ENCODE measurements around the gene PSAT1.

- TF ChIP-seq CTCF (IDR thresholded peaks at IDR 0.05) (no peak), POLR2A (IDR thresholded peaks at IDR 0.05) (no peak)
Measured at GRCh38 chr9:78324682-78325081, 27.8 kb downstream of the PSAT1 start.

Data from testis (tissue), 2 donors.